ENCODE data around the gene SEMA3C. TPM values are rescaled to one million over a fixed set of nuclear protein-coding genes. Genes with fewer than 3 reads are reported as not detected.
A peak's percentile ranks its signal among the peaks of the same experiment; 100 is the strongest.

Gene SEMA3C
- total and polyA plus RNA-seq, 8 donors: 58.0 to 118 (median 95.0) TPM

- Histone ChIP-seq H3K9me3 (no peaks in the 10 kb centered on the region), H3K4me1 (peaks cover 15 to 18% of the 10 kb centered on the region in 2 donors), H3K4me3 (no peak overlapping the region), H3K36me3 (no peaks in the 10 kb centered on the region), H3K27ac (peak overlapping the region in 1 of 2 donors; percentile 9), H3K27me3 (no peaks in the 10 kb centered on the region)
- TF ChIP-seq CTCF (IDR thresholded peaks at IDR 0.05): no peak
- intact Hi-C loops (cut with DNase I): no loop called here
- ATAC-seq: no peak
- no peak for DNase-seq
Measured at GRCh38 chr7:80783678-80784327, 135.0 kb downstream of the SEMA3C start.

GRCh38 chr7:80783186-80783677 is 135.6 kb downstream of the SEMA3C start:
- Histone ChIP-seq H3K9me3 (no peaks in the 10 kb centered on the region), H3K36me3 (no peaks in the 10 kb centered on the region), H3K4me1 (peaks cover 15 to 18% of the 10 kb centered on the region in 2 donors), H3K4me3 (no peak overlapping the region), H3K27me3 (no peaks in the 10 kb centered on the region), H3K27ac (no peak overlapping the region)
- DNase-seq (no peak), ATAC-seq (no peak)
- TF ChIP-seq CTCF (IDR thresholded peaks at IDR 0.05): no peak
- intact Hi-C loops (cut with DNase I): no loop called here

GRCh38 chr7:80781561-80781979 is 137.3 kb downstream of the SEMA3C start:
- DNase-seq (peak in 2 of 4 donors; percentile 53 to 71), ATAC-seq (peak; percentile 53)
- Histone ChIP-seq H3K4me3 (no peak overlapping the region), H3K4me1 (peaks cover 15 to 18% of the 10 kb centered on the region in 2 donors), H3K27ac (peak overlapping the region; percentile 27 to 34), H3K9me3 (no peaks in the 10 kb centered on the region), H3K27me3 (no peaks in the 10 kb centered on the region), H3K36me3 (no peaks in the 10 kb centered on the region)
- no peak for TF ChIP-seq CTCF (IDR thresholded peaks at IDR 0.05)
- intact Hi-C loops (cut with DNase I): no loop called here

GRCh38 chr7:80781146-80781545 is 137.7 kb downstream of the SEMA3C start:
- H3K27ac ChIP-seq: peak overlapping the region; percentile 27 to 34
- DNase-seq: no peak
- H3K4me1 ChIP-seq: peaks cover 15 to 18% of the 10 kb centered on the region in 2 donors
- no peaks in the 10 kb centered on the region for H3K36me3 ChIP-seq
- peak; percentile 14 for ATAC-seq
- no peaks in the 10 kb centered on the region for H3K27me3 ChIP-seq
- no peak overlapping the region for H3K4me3 ChIP-seq
- no peaks in the 10 kb centered on the region for H3K9me3 ChIP-seq
- intact Hi-C loops (cut with DNase I): no loop called here
- no peak for TF ChIP-seq CTCF (IDR thresholded peaks at IDR 0.05)

DNA sequence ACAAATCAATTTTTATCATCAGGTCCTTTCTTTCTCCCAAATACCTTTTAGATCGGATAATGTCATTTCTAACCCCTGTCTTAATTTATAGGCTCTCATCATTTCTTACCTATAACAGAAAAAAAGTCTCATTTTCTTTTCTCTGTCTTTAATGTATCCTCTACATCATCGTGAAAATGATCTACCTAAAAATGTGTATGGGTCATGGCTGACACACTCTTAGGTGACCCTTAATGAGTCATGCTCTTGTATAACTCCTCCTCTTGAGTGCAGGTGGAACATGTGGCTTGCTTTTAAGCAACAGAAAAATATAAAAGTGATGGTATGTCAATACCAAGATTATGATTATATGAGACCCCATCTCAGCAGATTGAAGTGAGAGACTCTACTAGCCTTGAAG is 139.4 kb downstream of the SEMA3C start:
- no peak for TF ChIP-seq CTCF (IDR thresholded peaks at IDR 0.05)
- no peak for DNase-seq
- Histone ChIP-seq H3K4me1 (peaks cover 15 to 18% of the 10 kb centered on the region in 2 donors), H3K9me3 (no peaks in the 10 kb centered on the region), H3K27ac (no peak overlapping the region), H3K36me3 (no peaks in the 10 kb centered on the region), H3K27me3 (no peaks in the 10 kb centered on the region), H3K4me3 (no peak overlapping the region)
- ATAC-seq: no peak
- intact Hi-C loops (cut with DNase I): no loop called here

Data from left lung (tissue), 10 donors.